Caco-2 (cell line): ENCODE data around the gene CUL4B. TPM values are rescaled to one million over a fixed set of nuclear protein-coding genes. Genes with fewer than 3 reads are reported as not detected.

Source experiments
- BruUV-seq: library from RNA; stranded (reverse); fragments of 400-500 nt; replicated peaks from 2 replicates; lab custom pipeline; 2021; lab: Mats Ljungman, UMichigan
- CTCF ChIA-PET: fragments of 300-600 bp; sonication (Branson Sonifier 250); formaldehyde crosslinking; loops from one replicate; lab custom pipeline; 2022; ENCODE audit warnings: antibody characterized with exemption; lab: Charles Lee
- POLR2A ChIA-PET: fragments of 300-600 bp; sonication (Branson Sonifier 250); formaldehyde crosslinking; loops from one replicate; lab custom pipeline; 2022; ENCODE audit warnings: antibody characterized with exemption; lab: Charles Lee
- DNase-seq, 2 experiments: peaks; one replicate each; pipeline versions ENCODE4 v3.0.0 to v3.0.0-alpha.2; 2020 to 2022
- H3K27me3 ChIP-seq: replicated peaks from 2 replicates; pipeline ENCODE4 v1.6.0; 2011; ENCODE audit warnings: low read length; ENCODE audit not compliant: control insufficient read depth, insufficient read depth
- H3K36me3 ChIP-seq: 2 replicates; pipeline ENCODE4 v1.5.1; 2011; ENCODE audit warnings: low read length; ENCODE audit not compliant: control insufficient read depth, insufficient read depth
- H3K4me1 ChIP-seq: fragments of 250-450 bp; sonication (Bioruptor Pico); 2 replicates; pipeline ENCODE4 v1.5.1; 2020; ENCODE audit warnings: mild to moderate bottlenecking
- H3K4me3 ChIP-seq: 2 replicates; pipeline ENCODE4 v1.5.1; 2011; ENCODE audit warnings: low read depth, mild to moderate bottlenecking, control low read depth, low read length
- H3K9me3 ChIP-seq: fragments of 250-450 bp; sonication (Bioruptor Pico); 2 replicates; pipeline ENCODE4 v1.5.1; 2020; ENCODE audit warnings: mild to moderate bottlenecking, moderate library complexity
- H3K27ac Mint-ChIP-seq: one replicate; pipeline ENCODE4 v1.8.0; 2022; ENCODE audit warnings: mixed read lengths; ENCODE audit not compliant: unreplicated experiment
- H3K27me3 Mint-ChIP-seq: one replicate; pipeline ENCODE4 v1.8.0; 2022; ENCODE audit warnings: mixed read lengths; ENCODE audit not compliant: insufficient read depth, unreplicated experiment
- H3K36me3 Mint-ChIP-seq: one replicate; pipeline ENCODE4 v1.8.0; 2022; ENCODE audit warnings: mild to moderate bottlenecking, mixed read lengths; ENCODE audit not compliant: insufficient read depth, unreplicated experiment
- H3K4me1 Mint-ChIP-seq: one replicate; pipeline ENCODE4 v1.8.0; 2022; ENCODE audit warnings: low read depth, mixed read lengths; ENCODE audit not compliant: unreplicated experiment
- H3K4me3 Mint-ChIP-seq: one replicate; pipeline ENCODE4 v1.8.0; 2022; ENCODE audit warnings: mild to moderate bottlenecking, moderate library complexity, mixed read lengths; ENCODE audit not compliant: unreplicated experiment
- H3K9me3 Mint-ChIP-seq: one replicate; pipeline ENCODE4 v1.8.0; 2022; ENCODE audit warnings: mixed read lengths; ENCODE audit not compliant: unreplicated experiment
- intact Hi-C: fragments of 100-400 bp; cut with micrococcal nuclease; formaldehyde crosslinking; loops from one replicate; pipeline ENCODE4 v1.10.0; 2022; ENCODE audit not compliant: unreplicated experiment
- total RNA-seq: library from RNA; stranded (reverse); gene quantifications from 2 replicates; pipeline ENCODE4 v1.2.3, GENCODE V29; 2022
- TF ChIP-seq, protein P1 (sequence below), 2 experiments: fragments of 200-600 bp in 1 of 2; IDR thresholded peaks; 1 replicate in 1 of 2; 2 replicates in 1 of 2; pipeline versions ENCODE4 v1.5.1 to v1.8.0; 2011 to 2022; ENCODE audit warnings: antibody characterized with exemption in 1 of 2, control low read depth in 1 of 2, inconsistent platforms in 1 of 2, low read depth in 1 of 2, low read length in 1 of 2, mild to moderate bottlenecking in 1 of 2, moderate library complexity in 1 of 2; ENCODE audit not compliant: insufficient read depth in 1 of 2, severe bottlenecking in 1 of 2, unreplicated experiment in 1 of 2

CUL4B gene
- total RNA-seq, 1 experiment from 2014 or later = 41.0 TPM

DNA sequence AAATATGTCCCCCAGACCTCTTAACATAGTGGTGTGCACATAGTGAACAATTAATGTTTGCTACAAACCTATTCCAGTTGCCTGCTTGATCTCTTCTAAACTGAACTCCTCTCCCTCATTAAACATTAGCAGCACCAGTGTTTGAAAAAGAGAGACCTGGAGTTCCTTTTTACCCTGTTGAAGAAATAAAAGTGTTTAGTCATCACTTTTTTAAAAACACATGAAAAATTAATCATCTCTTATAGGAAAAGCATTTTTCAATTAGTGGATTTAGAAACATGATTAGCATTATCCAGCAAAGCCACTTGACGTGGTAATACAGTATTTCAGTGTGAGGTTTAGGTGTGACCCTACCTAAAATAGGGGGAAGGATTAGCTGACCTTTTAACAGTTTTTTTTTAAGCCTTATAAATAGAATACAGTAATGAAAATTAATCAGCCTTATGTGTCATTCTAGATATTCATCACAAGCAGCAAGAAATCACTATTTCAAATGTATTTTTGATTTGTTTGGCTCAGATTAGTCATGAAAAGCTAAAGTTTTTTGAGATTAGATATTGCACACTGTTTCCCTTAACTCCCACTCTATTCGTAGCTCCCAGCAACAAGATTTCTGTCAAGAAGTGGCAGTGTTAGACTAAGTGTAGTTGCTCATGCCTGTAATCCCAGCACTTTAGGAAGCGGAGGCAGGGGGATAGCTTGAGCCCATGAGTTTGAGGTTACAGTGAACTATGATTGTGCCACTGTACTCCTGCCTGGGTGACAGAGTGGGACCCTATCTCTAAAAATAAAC is 26.2 kb downstream of the CUL4B start:
- POLR2A ChIA-PET = no interaction called here
- Mint-ChIP-seq H3K36me3 (peaks cover 36% of the 10 kb centered on the region), H3K27me3 (no peaks in the 10 kb centered on the region), H3K4me3 (no peak overlapping the region), H3K4me1 (no peaks in the 10 kb centered on the region), H3K27ac (no peak overlapping the region), H3K9me3 (no peaks in the 10 kb centered on the region)
- H3K4me1 ChIP-seq = no peaks in the 10 kb centered on the region
- no peak for DNase-seq
- H3K9me3 ChIP-seq = no peaks in the 10 kb centered on the region
- H3K27me3 ChIP-seq = no peaks in the 10 kb centered on the region
- CTCF ChIA-PET = no interaction called here
- no TSS peak for BruUV-seq
- intact Hi-C loops = no loop called here
- no peaks in the 10 kb centered on the region; the same call in 1 of the 2 replicates for H3K36me3 ChIP-seq
- TF ChIP-seq, protein P1, sequence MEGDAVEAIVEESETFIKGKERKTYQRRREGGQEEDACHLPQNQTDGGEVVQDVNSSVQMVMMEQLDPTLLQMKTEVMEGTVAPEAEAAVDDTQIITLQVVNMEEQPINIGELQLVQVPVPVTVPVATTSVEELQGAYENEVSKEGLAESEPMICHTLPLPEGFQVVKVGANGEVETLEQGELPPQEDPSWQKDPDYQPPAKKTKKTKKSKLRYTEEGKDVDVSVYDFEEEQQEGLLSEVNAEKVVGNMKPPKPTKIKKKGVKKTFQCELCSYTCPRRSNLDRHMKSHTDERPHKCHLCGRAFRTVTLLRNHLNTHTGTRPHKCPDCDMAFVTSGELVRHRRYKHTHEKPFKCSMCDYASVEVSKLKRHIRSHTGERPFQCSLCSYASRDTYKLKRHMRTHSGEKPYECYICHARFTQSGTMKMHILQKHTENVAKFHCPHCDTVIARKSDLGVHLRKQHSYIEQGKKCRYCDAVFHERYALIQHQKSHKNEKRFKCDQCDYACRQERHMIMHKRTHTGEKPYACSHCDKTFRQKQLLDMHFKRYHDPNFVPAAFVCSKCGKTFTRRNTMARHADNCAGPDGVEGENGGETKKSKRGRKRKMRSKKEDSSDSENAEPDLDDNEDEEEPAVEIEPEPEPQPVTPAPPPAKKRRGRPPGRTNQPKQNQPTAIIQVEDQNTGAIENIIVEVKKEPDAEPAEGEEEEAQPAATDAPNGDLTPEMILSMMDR (IDR thresholded peaks at IDR 0.05; ENCODE audit: insufficient read depth in 1 of 2, low read depth in 1 of 2, low read length in 1 of 2, severe bottlenecking in 1 of 2, unreplicated experiment in 1 of 2) = no peak
- H3K4me3 ChIP-seq = no peak overlapping the region

DNA sequence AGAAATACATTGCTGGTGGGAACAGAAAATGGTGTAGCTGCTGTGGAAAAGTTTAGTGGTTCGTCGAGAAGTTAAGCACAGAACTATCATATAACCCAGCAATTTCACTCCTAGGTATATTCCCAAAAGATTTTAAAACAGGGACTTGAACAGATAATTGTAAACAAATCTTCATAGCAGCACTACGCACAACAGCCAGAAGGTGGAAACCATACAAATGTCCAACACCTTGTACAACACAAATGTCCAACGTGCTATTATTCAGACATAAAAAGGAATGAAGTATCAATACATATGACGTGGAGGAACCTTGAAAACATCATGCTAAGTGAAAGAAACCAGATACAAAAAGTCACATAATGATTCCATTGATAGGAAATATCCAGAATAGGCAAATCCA is 37.9 kb downstream of the CUL4B start:
- H3K9me3 Mint-ChIP-seq = no peaks in the 10 kb centered on the region
- Histone ChIP-seq H3K36me3 (no peaks in the 10 kb centered on the region), H3K9me3 (no peaks in the 10 kb centered on the region), H3K27me3 (no peaks in the 10 kb centered on the region), H3K4me1 (no peaks in the 10 kb centered on the region), H3K4me3 (no peak overlapping the region)
- no peak for DNase-seq
- intact Hi-C loops = no loop called here
- ChIA-PET POLR2A (no interaction called here), CTCF (no interaction called here)
- TF ChIP-seq, protein P1 (IDR thresholded peaks at IDR 0.05; ENCODE audit: insufficient read depth in 1 of 2, low read depth in 1 of 2, low read length in 1 of 2, severe bottlenecking in 1 of 2, unreplicated experiment in 1 of 2) = no peak
- no TSS peak for BruUV-seq
- H3K27me3 Mint-ChIP-seq = no peaks in the 10 kb centered on the region
- H3K27ac Mint-ChIP-seq = no peak overlapping the region
- H3K4me3 Mint-ChIP-seq = no peak overlapping the region
- no peaks in the 10 kb centered on the region for H3K4me1 Mint-ChIP-seq
- peaks cover 16% of the 10 kb centered on the region for H3K36me3 Mint-ChIP-seq

DNA sequence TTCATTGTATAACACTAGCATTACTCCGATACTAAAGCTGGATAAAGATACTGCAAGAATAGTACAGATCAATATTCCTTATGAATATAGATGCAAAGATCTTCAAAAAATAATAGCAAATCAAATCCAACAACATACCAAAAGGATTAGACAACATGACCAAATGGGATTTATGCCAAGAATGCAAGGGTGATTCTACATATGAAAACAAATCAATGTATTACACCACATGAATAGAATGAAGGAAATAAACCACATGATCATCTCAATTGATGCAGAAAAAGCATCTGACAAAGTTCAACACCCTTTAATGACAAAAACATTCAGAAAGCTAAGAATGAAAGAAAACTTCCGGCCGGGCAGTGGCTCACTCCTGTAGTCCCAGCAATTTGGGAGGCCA is 42.8 kb downstream of the CUL4B start:
- no peaks in the 10 kb centered on the region for H3K9me3 ChIP-seq
- intact Hi-C loops = no loop called here
- no peaks in the 10 kb centered on the region for H3K27me3 ChIP-seq
- Mint-ChIP-seq H3K27ac (no peak overlapping the region), H3K4me1 (peaks cover 6% of the 10 kb centered on the region), H3K9me3 (no peaks in the 10 kb centered on the region), H3K27me3 (no peaks in the 10 kb centered on the region), H3K36me3 (peaks cover 3% of the 10 kb centered on the region), H3K4me3 (no peak overlapping the region)
- ChIA-PET CTCF (no interaction called here), POLR2A (no interaction called here)
- no peaks in the 10 kb centered on the region for H3K36me3 ChIP-seq
- peaks cover 18% of the 10 kb centered on the region for H3K4me1 ChIP-seq
- no peak for DNase-seq
- TF ChIP-seq, protein P1 (IDR thresholded peaks at IDR 0.05; ENCODE audit: insufficient read depth in 1 of 2, low read depth in 1 of 2, low read length in 1 of 2, severe bottlenecking in 1 of 2, unreplicated experiment in 1 of 2) = no peak
- H3K4me3 ChIP-seq = no peak overlapping the region
- no TSS peak for BruUV-seq
